SU-DHL-6 (cell line): ENCODE results near the gene ZBED5.

Experiments
- EZH2phosphoT487 ChIP-seq: fragments of 200-600 bp; sonication (generic), shearing (Covaris generic); conservative IDR thresholded peaks from 2 replicates; pipeline ENCODE4 v1.6.1; 2018; ENCODE audit warnings: mild to moderate bottlenecking, antibody characterized with exemption, low read length, moderate library complexity, mixed read lengths
- TF ChIP-seq, protein P1 (sequence below): fragments of 200-600 bp; sonication (generic); IDR thresholded peaks from one replicate; pipeline ENCODE4 v1.5.1; 2017; ENCODE audit warnings: antibody characterized with exemption, mild to moderate bottlenecking, low read length, moderate library complexity; ENCODE audit not compliant: insufficient read depth, poor library complexity, severe bottlenecking

DNA sequence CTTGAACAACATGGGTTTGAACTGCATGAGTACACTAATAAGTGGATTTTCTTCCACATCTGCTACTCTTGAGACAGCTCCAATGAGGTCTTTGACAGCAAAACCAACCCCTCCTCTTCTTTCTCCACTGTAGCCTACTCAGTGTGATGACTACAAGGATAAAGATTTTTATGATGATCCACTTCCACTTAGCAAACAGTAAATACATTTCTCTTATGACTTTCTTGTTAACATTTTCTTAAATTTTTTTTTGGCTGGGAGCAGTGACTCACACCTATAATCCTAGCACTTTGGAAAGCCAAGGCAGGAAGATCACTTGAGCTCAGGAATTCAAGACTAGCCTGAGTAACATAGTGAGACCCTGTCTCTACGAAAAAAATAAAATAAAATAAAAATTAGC is 39.3 kb downstream of the ZBED5 start:
- TF ChIP-seq, protein P1, sequence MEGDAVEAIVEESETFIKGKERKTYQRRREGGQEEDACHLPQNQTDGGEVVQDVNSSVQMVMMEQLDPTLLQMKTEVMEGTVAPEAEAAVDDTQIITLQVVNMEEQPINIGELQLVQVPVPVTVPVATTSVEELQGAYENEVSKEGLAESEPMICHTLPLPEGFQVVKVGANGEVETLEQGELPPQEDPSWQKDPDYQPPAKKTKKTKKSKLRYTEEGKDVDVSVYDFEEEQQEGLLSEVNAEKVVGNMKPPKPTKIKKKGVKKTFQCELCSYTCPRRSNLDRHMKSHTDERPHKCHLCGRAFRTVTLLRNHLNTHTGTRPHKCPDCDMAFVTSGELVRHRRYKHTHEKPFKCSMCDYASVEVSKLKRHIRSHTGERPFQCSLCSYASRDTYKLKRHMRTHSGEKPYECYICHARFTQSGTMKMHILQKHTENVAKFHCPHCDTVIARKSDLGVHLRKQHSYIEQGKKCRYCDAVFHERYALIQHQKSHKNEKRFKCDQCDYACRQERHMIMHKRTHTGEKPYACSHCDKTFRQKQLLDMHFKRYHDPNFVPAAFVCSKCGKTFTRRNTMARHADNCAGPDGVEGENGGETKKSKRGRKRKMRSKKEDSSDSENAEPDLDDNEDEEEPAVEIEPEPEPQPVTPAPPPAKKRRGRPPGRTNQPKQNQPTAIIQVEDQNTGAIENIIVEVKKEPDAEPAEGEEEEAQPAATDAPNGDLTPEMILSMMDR = no peak
- no peak for TF ChIP-seq EZH2phosphoT487
